Jurkat, Clone E6-1 (cell line): ENCODE results near the gene AANAT.

Source experiments
- DNase-seq: peaks from one replicate; pipeline ENCODE4 v3.0.0-alpha.2; 2011; ENCODE audit warnings: low read depth, low spot score
- H3K4me3 ChIP-seq: 2 replicates; pipeline ENCODE4 v1.5.1; 2011; ENCODE audit warnings: mild to moderate bottlenecking, low read length, control low read depth, moderate library complexity

The AANAT gene

GRCh38 chr17:76478730-76479514 is 11.5 kb downstream of the AANAT start:
- DNase-seq, result no peak
- H3K4me3 ChIP-seq, result no peak overlapping the region

- DNase-seq, result no peak
- H3K4me3 ChIP-seq, result no peak overlapping the region
These were observed 12.2 kb downstream of the AANAT start for GRCh38 chr17:76479515-76480060.

- DNase-seq, result no peak
- no peak overlapping the region for H3K4me3 ChIP-seq
These were observed 13.2 kb downstream of the AANAT start for GRCh38 chr17:76480632-76481031.

GRCh38 chr17:76481071-76481655 is 13.8 kb downstream of the AANAT start:
- H3K4me3 ChIP-seq, result no peak overlapping the region
- DNase-seq, result no peak

- no peak overlapping the region for H3K4me3 ChIP-seq
- no peak for DNase-seq
These were observed 16.9 kb downstream of the AANAT start for GRCh38 chr17:76484228-76484725.

- DNase-seq, result no peak
- H3K4me3 ChIP-seq, result no peak overlapping the region
These were observed 18.2 kb downstream of the AANAT start for GRCh38 chr17:76485569-76485968.

DNA sequence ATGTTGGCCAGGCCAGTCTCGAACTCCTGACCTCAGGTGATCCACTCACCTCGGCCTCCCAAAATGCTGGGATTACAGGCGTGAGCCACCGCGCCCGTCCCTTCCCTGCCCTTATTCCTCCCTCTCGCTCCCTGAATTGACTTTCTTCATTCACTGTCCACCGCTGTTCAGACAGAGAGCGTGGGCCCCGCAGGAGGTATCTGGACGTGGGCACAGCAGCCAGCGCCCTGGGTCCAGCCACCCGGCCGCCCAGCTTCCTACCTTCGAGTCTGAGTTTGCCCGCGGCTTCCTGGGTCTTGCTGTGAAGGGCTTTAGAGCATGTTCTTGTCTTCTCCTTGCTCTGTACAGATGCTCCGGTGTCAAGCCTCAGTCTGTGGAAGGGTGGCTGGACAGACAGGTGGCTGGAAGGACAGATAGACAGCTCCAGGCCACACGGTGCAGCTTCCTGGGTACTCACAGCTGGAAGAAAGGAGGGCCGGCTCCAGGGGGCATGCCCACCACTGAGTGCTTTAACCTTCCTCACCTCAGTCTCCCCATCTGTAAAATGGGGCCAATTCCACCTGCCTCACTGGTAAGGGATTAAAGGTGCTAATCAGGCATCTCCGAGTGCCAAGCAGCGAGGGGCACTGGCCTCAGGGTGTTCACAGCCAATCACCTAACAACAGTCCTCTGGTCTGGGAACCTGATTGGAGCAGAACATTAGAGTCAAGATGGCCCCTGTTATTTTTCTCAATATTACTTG is 20.2 kb downstream of the AANAT start:
- H3K4me3 ChIP-seq, result no peak overlapping the region
- DNase-seq, result no peak

- H3K4me3 ChIP-seq, result no peak overlapping the region
- no peak for DNase-seq
These were observed 22.8 kb downstream of the AANAT start for GRCh38 chr17:76490112-76490710.

GRCh38 chr17:76491271-76492122 is 24.1 kb downstream of the AANAT start:
- no peak for DNase-seq
- no peak overlapping the region for H3K4me3 ChIP-seq

- no peak for DNase-seq
- H3K4me3 ChIP-seq, result no peak overlapping the region; the same call in 1 of the 2 replicates
These were observed 25.0 kb downstream of the AANAT start for GRCh38 chr17:76492123-76492988.

DNA sequence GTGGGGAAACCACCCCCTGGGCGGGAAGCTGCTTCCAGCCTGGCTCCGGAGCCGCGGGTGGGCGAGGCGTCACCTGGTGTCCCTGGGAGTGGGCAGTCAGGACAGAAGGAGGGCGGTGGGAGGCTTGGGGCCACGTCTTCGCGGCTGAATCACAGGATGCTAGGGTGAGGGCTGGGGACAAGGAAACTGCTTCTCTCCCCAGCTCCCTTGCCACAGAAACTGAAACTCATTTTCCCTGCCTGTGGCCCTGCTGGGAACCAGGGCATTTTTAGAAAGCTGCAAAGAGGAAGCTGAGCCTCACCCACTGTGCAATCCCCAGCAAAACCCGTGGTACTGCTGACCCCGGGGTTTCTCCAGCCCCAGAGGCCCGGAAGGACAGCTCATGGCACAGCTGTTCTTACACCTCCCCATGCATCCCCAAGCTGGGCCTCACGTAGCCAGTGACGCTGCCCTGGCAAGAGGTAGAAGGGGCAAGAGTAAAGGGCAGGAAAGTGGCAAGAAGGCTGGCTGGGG is 25.6 kb downstream of the AANAT start:
- DNase-seq, result no peak

GRCh38 chr17:76493505-76494167 is 26.2 kb downstream of the AANAT start:
- DNase-seq, result no peak
- H3K4me3 ChIP-seq, result peak overlapping the region; percentile 20; the same call in 1 of the 2 replicates

More for the DNA sequence above, 25.6 kb downstream of the AANAT start:
- peak overlapping the region; percentile 20 for H3K4me3 ChIP-seq

- no peak overlapping the region for H3K4me3 ChIP-seq
- no peak for DNase-seq
These were observed 28.4 kb downstream of the AANAT start for GRCh38 chr17:76495663-76496400.

DNA sequence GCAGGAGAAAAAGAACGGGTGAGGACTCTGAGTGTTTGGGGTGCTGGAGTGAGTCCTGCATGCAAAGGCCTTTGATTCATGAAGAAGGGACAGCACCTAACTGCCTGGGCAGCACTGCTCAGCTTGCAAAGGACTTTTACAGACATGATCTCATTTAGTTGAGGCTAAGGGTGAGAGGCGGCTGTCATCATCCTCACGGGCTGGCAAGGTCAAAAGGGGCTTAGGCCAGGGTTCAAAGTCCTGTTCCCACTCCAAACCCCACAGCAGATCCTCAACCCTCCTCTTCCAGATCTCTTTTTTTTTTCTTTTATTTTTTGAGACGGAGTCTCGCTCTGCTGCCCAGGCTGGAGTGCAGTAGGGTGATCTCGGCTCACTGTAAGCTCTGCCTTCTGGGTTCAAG is 29.1 kb downstream of the AANAT start:
- no peak for DNase-seq
- no peak overlapping the region for H3K4me3 ChIP-seq

DNA sequence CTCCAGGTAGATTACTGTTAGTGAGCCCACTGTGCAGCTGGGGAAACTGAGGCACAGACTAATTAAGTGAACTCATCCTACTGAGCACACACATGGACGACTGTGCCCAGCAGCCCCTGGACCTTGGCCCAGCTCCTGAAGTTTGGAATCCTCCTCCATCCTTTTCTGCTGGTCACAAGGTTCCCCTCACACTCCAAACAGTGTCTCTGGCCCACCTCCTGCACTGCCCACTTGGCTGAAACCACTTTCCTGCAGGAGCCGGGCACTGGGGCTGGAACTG is 30.2 kb downstream of the AANAT start:
- no peak for DNase-seq
- H3K4me3 ChIP-seq, result no peak overlapping the region
